Suprapubic skin (tissue), 3 donors: ENCODE results near the gene SIL1.

ENCODE experiments used
- CTCF ChIP-seq, 2 donors: fragments of 200-600 bp in 1 of 2; fragments of 450-650 bp in 1 of 2; sonication (generic) in 1 of 2; IDR thresholded peaks; one replicate each; pipeline ENCODE4 v1.5.1; 2016 to 2019; ENCODE audit warnings: antibody characterized with exemption in 2 of 2, mild to moderate bottlenecking in 1 of 2, moderate library complexity in 1 of 2
- POLR2A ChIP-seq, 2 donors: fragments of 450-650 bp; IDR thresholded peaks; one replicate each; pipeline ENCODE4 v1.6.1; 2017; ENCODE audit warnings: antibody characterized with exemption in 2 of 2, mild to moderate bottlenecking in 2 of 2, moderate library complexity in 2 of 2

- TF ChIP-seq CTCF (IDR thresholded peaks at IDR 0.05) (no peak), POLR2A (IDR thresholded peaks at IDR 0.05) (no peak)
Observed at GRCh38 chr5:138983984-138984383, 214.2 kb downstream of the SIL1 start.
